Left lung (tissue), 10 donors: ENCODE results near the gene KLHL4. TPM values are rescaled to one million over a fixed set of nuclear protein-coding genes. Genes with fewer than 3 reads are reported as not detected.
"Not testable (repeated sequence)": the region's sequence is repeated elsewhere in the genome, so short reads cannot be mapped to it uniquely, and the experiment has no call there.

Experiments
- ATAC-seq: fragments of 200-7000 bp; cut with Tn5 transposase; one replicate; pipeline ENCODE4 v1.9.1; 2020; ENCODE audit warnings: moderate library complexity
- DNase-seq, 4 donors: peaks; one replicate each; pipeline ENCODE4 v3.0.0-alpha.2; 2013 to 2020
- H3K27ac ChIP-seq, 2 donors: fragments of 200-600 bp; sonication (generic) in 1 of 2; one replicate each; pipeline versions ENCODE4 v1.5.0 to v1.8.0; 2020 to 2021
- H3K27me3 ChIP-seq, 2 donors: fragments of 200-600 bp; sonication (generic) in 1 of 2; one replicate each; pipeline versions ENCODE4 v1.5.0 to v1.8.0; 2020 to 2021
- H3K36me3 ChIP-seq, 2 donors: fragments of 200-600 bp; sonication (generic) in 1 of 2; one replicate each; pipeline versions ENCODE4 v1.5.0 to v1.8.0; 2020 to 2021
- H3K4me1 ChIP-seq, 2 donors: fragments of 200-600 bp; one replicate each; pipeline ENCODE4 v1.8.0; 2021
- H3K4me3 ChIP-seq, 2 donors: fragments of 200-600 bp; sonication (generic) in 1 of 2; one replicate each; pipeline versions ENCODE4 v1.5.0 to v1.8.0; 2020 to 2021; ENCODE audit warnings: mild to moderate bottlenecking in 1 of 2
- H3K9me3 ChIP-seq, 2 donors: fragments of 200-600 bp; sonication (generic) in 1 of 2; one replicate each; pipeline versions ENCODE4 v1.5.0 to v1.8.0; 2020 to 2021
- CTCF ChIP-seq, 2 donors: fragments of 200-600 bp; sonication (generic) in 1 of 2; IDR thresholded peaks; one replicate each; pipeline versions ENCODE4 v1.5.0 to v1.8.0; 2021; ENCODE audit warnings: antibody characterized with exemption in 2 of 2
- intact Hi-C, 2 donors: fragments of 100-400 bp; cut with DNase I; formaldehyde crosslinking; loops; one replicate each; pipeline versions ENCODE4 v1.11.2 to v1.14.2; 2022
- polyA plus RNA-seq, 6 donors: library from polyadenylated mRNA; unstranded; fragments of 120-200 nt; gene quantifications; one replicate each; pipeline ENCODE4 v1.2.1, GENCODE V29; 2013; ENCODE audit not compliant: insufficient read length in 6 of 6
- total RNA-seq, 2 donors: library from RNA; stranded (reverse); fragmentation: NEBNext Ultra II Directional; extraction: Animal tissue kit (Norgen Biotek cat#: 25700); gene quantifications; one replicate each; pipeline ENCODE4 v1.2.1, GENCODE V29; 2021
- donor health status: DM: no; HTN: yes; CAD: no.
- donor health status: DM: no; HTN: no; CAD: no.

The KLHL4 gene
- total and polyA plus RNA-seq, 8 donors: 3.4 to 6.4 (median 5.1) TPM

DNA sequence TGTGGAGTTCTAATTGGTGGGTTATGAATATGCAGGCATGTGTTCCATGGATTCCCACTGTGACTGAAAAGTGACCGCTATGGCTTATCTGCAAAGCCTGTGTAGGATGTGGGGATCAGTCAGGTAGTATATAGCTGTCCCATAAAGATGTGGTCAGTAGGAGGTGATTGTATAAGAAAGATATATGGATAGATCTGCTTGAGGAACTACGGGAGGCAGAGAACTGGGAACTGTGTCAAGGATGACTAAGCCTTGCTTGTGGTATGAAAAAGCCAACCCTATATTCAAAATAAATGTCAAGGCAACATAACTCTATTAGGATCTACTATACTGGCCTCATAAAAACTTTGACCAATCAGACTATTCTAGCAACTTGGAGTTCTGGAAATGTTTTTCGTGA lies 185.2 kb downstream of the KLHL4 start:
- H3K27me3 ChIP-seq: no peaks in the 10 kb centered on the region
- no peak overlapping the region for H3K27ac ChIP-seq
- H3K4me3 ChIP-seq: no peak overlapping the region
- ATAC-seq (no peak), DNase-seq (no peak)
- intact Hi-C loops: no loop called here
- TF ChIP-seq CTCF (IDR thresholded peaks at IDR 0.05): no peak
- H3K9me3 ChIP-seq: peaks cover 0 to 1% of the 10 kb centered on the region in 2 donors
- no peaks in the 10 kb centered on the region for H3K36me3 ChIP-seq
- H3K4me1 ChIP-seq: no peaks in the 10 kb centered on the region

GRCh38 chrX:87703469-87703868 lies 185.9 kb downstream of the KLHL4 start:
- H3K4me1 ChIP-seq, H3K27ac ChIP-seq, H3K9me3 ChIP-seq, intact Hi-C loops, H3K4me3 ChIP-seq, H3K27me3 ChIP-seq, DNase-seq, ATAC-seq, H3K36me3 ChIP-seq: not testable (repeated sequence)

DNA sequence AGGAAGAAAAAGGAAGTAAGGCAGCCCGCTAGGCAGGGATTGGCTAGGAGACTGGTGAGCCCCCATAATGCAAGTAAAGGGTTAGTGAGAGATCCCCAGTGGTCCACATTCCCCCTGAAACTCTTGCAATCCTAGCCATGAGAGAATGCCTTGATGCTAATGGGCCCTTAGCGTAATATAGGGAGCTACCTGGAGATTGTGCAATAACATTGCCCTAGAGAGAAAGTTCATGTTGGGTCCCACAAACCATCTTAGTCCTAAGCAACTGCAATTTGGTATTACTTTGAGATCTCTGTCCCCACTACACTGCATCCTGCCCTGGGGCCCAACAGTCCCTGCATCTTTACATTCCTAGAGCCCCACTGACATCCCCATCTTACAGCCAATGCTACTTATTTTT lies 188.5 kb downstream of the KLHL4 start:
- Histone ChIP-seq H3K4me3 (no peak overlapping the region), H3K27me3 (no peaks in the 10 kb centered on the region), H3K4me1 (no peaks in the 10 kb centered on the region), H3K36me3 (no peaks in the 10 kb centered on the region), H3K27ac (no peak overlapping the region), H3K9me3 (peaks cover 0 to 1% of the 10 kb centered on the region in 2 donors)
- intact Hi-C loops: no loop called here
- ATAC-seq (no peak), DNase-seq (no peak)
- no peak for TF ChIP-seq CTCF (IDR thresholded peaks at IDR 0.05)

DNA sequence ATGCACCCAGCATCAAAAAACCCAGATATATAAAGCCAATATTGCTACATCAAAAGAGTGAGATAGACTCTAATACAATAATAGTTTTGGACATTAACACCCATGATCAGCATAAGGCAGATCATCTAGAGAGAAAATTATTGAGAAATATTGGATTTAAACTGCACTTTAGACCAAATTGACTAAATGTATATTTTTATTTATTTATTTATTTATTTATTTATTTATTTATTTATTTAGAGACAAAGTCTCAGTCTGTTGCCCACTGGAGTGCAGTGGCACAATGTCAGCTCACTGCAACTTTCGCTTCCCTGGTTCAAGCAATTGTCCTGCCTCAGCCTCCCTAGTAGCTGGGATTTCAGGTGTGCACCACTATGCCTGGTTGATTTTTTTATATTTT lies 193.0 kb downstream of the KLHL4 start:
- TF ChIP-seq CTCF (IDR thresholded peaks at IDR 0.05): no peak
- Histone ChIP-seq H3K27ac (no peak overlapping the region), H3K4me3 (no peak overlapping the region), H3K36me3 (no peaks in the 10 kb centered on the region), H3K9me3 (peaks cover 0 to 1% of the 10 kb centered on the region in 2 donors), H3K27me3 (no peaks in the 10 kb centered on the region), H3K4me1 (no peaks in the 10 kb centered on the region)
- no peak for ATAC-seq
- DNase-seq: no peak
- intact Hi-C loops: no loop called here
